ENCODE results near the gene PRSS22. TPM values are rescaled to one million over a fixed set of nuclear protein-coding genes. Genes with fewer than 3 reads are reported as not detected.

PRSS22 gene
- total RNA-seq, 2 experiments from 2014 or later: not detected

GRCh38 chr16:2808181-2808580, 49.8 kb downstream of the PRSS22 start:
- H3K4me1 ChIP-seq (ENCODE audit: insufficient read depth, low read length, poor library complexity, severe bottlenecking): no peaks in the 10 kb centered on the region
- H4K20me1 ChIP-seq (ENCODE audit: insufficient read depth, low read length): no peaks in the 10 kb centered on the region
- no peaks in the 10 kb centered on the region for H3K9me3 ChIP-seq (ENCODE audit: low read length)
- H3K4me2 ChIP-seq (ENCODE audit: low read length): no peak overlapping the region
- H2AFZ ChIP-seq (ENCODE audit: low read length): no peak overlapping the region
- no peaks in the 10 kb centered on the region for H3K36me3 ChIP-seq (ENCODE audit: insufficient read depth, low read length)
- no peak for TF ChIP-seq EZH2phosphoT487 (IDR thresholded peaks at IDR 0.05; ENCODE audit: borderline replicate concordance, low read depth, low read length)
- no peak for TF ChIP-seq CTCF (conservative IDR thresholded peaks at IDR 0.05; ENCODE audit: low read length)
- POLR2A ChIA-PET: no interaction called here
- BruUV-seq (replicated peaks): no TSS peak
- no peaks in the 10 kb centered on the region for H3K9me2 ChIP-seq (ENCODE audit: insufficient read depth, low read length)
- intact Hi-C loops (cut with micrococcal nuclease; ENCODE audit: unreplicated experiment): no loop called here
- H3K27ac ChIP-seq (ENCODE audit: low read depth, low read length, poor library complexity, severe bottlenecking): no peak overlapping the region
- H3K4me3 ChIP-seq (ENCODE audit: low read depth, low read length, poor library complexity, severe bottlenecking): no peak overlapping the region
- no peak for DNase-seq (ENCODE audit: low spot score)
- CTCF ChIA-PET (ENCODE audit: unreplicated experiment): no interaction called here
- no peaks in the 10 kb centered on the region for H3K79me2 ChIP-seq (ENCODE audit: insufficient read depth, low read depth, low read length)

GRCh38 chr16:2806286-2806685, 51.7 kb downstream of the PRSS22 start:
- H4K20me1 ChIP-seq (ENCODE audit: insufficient read depth, low read length): no peaks in the 10 kb centered on the region
- ChIA-PET CTCF (ENCODE audit: unreplicated experiment) (no interaction called here), POLR2A (no interaction called here)
- H2AFZ ChIP-seq (ENCODE audit: low read length): no peak overlapping the region
- no peaks in the 10 kb centered on the region for H3K79me2 ChIP-seq (ENCODE audit: insufficient read depth, low read depth, low read length)
- no peak overlapping the region for H3K4me2 ChIP-seq (ENCODE audit: low read length)
- no TSS peak for BruUV-seq (replicated peaks)
- no peaks in the 10 kb centered on the region for H3K9me3 ChIP-seq (ENCODE audit: low read length)
- no peak for TF ChIP-seq EZH2phosphoT487 (IDR thresholded peaks at IDR 0.05; ENCODE audit: borderline replicate concordance, low read depth, low read length)
- no peaks in the 10 kb centered on the region for H3K4me1 ChIP-seq (ENCODE audit: insufficient read depth, low read length, poor library complexity, severe bottlenecking)
- no peak overlapping the region for H3K27ac ChIP-seq (ENCODE audit: low read depth, low read length, poor library complexity, severe bottlenecking)
- no peak for DNase-seq (ENCODE audit: low spot score)
- intact Hi-C loops (cut with micrococcal nuclease; ENCODE audit: unreplicated experiment): no loop called here
- no peaks in the 10 kb centered on the region for H3K9me2 ChIP-seq (ENCODE audit: insufficient read depth, low read length)
- no peak overlapping the region for H3K4me3 ChIP-seq (ENCODE audit: low read depth, low read length, poor library complexity, severe bottlenecking)
- H3K36me3 ChIP-seq (ENCODE audit: insufficient read depth, low read length): no peaks in the 10 kb centered on the region

DNA sequence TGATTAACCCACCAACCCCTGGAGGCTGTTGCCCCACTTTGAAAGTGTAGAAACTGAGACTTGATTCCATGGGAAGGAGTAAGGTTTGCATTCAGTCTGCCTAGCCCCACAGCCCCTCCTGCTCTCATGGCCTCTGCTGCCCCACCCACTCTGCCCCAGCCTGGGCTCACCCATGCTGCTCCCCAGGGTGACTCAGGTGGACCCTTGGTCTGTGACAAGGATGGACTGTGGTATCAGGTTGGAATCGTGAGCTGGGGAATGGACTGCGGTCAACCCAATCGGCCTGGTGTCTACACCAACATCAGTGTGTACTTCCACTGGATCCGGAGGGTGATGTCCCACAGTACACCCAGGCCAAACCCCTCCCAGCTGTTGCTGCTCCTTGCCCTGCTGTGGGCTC, 53.2 kb downstream of the PRSS22 start:
- TF ChIP-seq CTCF (conservative IDR thresholded peaks at IDR 0.05; ENCODE audit: low read length): no peak
- TF ChIP-seq EZH2phosphoT487 (IDR thresholded peaks at IDR 0.05; ENCODE audit: borderline replicate concordance, low read depth, low read length): no peak
- ChIA-PET POLR2A (no interaction called here), CTCF (ENCODE audit: unreplicated experiment) (no interaction called here)
- no TSS peak for BruUV-seq (replicated peaks)
- H3K79me2 ChIP-seq (ENCODE audit: insufficient read depth, low read depth, low read length): no peaks in the 10 kb centered on the region
- H3K4me3 ChIP-seq (ENCODE audit: low read depth, low read length, poor library complexity, severe bottlenecking): no peak overlapping the region
- H4K20me1 ChIP-seq (ENCODE audit: insufficient read depth, low read length): no peaks in the 10 kb centered on the region
- H2AFZ ChIP-seq (ENCODE audit: low read length): no peak overlapping the region
- no peak overlapping the region for H3K27ac ChIP-seq (ENCODE audit: low read depth, low read length, poor library complexity, severe bottlenecking)
- no peak for DNase-seq (ENCODE audit: low spot score)
- H3K9me2 ChIP-seq (ENCODE audit: insufficient read depth, low read length): no peaks in the 10 kb centered on the region
- intact Hi-C loops (cut with micrococcal nuclease; ENCODE audit: unreplicated experiment): no loop called here
- no peaks in the 10 kb centered on the region for H3K9me3 ChIP-seq (ENCODE audit: low read length)
- no peaks in the 10 kb centered on the region for H3K36me3 ChIP-seq (ENCODE audit: insufficient read depth, low read length)
- H3K4me2 ChIP-seq (ENCODE audit: low read length): no peak overlapping the region
- H3K4me1 ChIP-seq (ENCODE audit: insufficient read depth, low read length, poor library complexity, severe bottlenecking): no peaks in the 10 kb centered on the region
